K562 (cell line): ENCODE data around the gene KIF26B.

Experiments
- GABPA ChIP-seq: fragments of 200-800 bp; sonication (Bioruptor generic); conservative IDR thresholded peaks from 2 replicates; pipeline ENCODE4 v1.6.1; 2016; ENCODE audit warnings: low read depth, missing genetic modification characterization, missing compliant biosample characterization
- HDAC6 ChIP-seq: IDR thresholded peaks from 2 replicates; pipeline ENCODE4 v1.6.1; 2012; ENCODE audit warnings: low read depth, mild to moderate bottlenecking, control low read depth, inconsistent platforms, low read length, moderate library complexity
- MAX ChIP-seq: sonication (generic); formaldehyde crosslinking; IDR thresholded peaks from 2 replicates; pipeline ENCODE4 v1.9.0; 2022; ENCODE audit warnings: mild to moderate bottlenecking, missing genetic modification reagents
- NFIC ChIP-seq: fragments of 450-650 bp; IDR thresholded peaks from 2 replicates; pipeline ENCODE4 v1.6.1; 2017; ENCODE audit warnings: mild to moderate bottlenecking, inconsistent platforms
- U2AF2 ChIP-seq: fragments of 200-400 bp; formaldehyde crosslinking; optimal IDR thresholded peaks from 2 replicates; pipeline ENCODE3; 2017; ENCODE audit warnings: low read depth, mild to moderate bottlenecking, low read length
- ZBTB7A ChIP-seq: IDR thresholded peaks from 2 replicates; pipeline ENCODE4 v1.6.1; 2011; ENCODE audit warnings: low read depth, mild to moderate bottlenecking, low read length, moderate library complexity, borderline replicate concordance; ENCODE audit not compliant: control insufficient read depth

GRCh38 chr1:245197121-245197520 lies 42.3 kb downstream of the KIF26B start:
- TF ChIP-seq ZBTB7A (no peak), MAX (no peak), NFIC (no peak), GABPA (tag) (no peak), HDAC6 (no peak), U2AF2 (no peak)
